Neural cell (in vitro differentiated cells): Measurements from ENCODE around the gene DTD1.

Experiments
- EP300 ChIP-seq: fragments of 450-650 bp; conservative IDR thresholded peaks from 2 replicates; pipeline ENCODE4 v1.6.1; 2014; ENCODE audit warnings: antibody characterized with exemption, mild to moderate bottlenecking, moderate library complexity; ENCODE audit not compliant: poor library complexity, severe bottlenecking
- EZH2 ChIP-seq: fragments of 200-600, 300-800 bp; shearing (Covaris generic), sonication (generic); IDR thresholded peaks from 2 replicates; pipeline ENCODE4 v1.6.1; 2014; ENCODE audit warnings: antibody characterized with exemption, low read length, borderline replicate concordance, mild to moderate bottlenecking; ENCODE audit not compliant: insufficient read depth, poor library complexity, severe bottlenecking
- POLR2AphosphoS5 ChIP-seq: IDR thresholded peaks from 2 replicates; pipeline ENCODE4 v1.6.1; 2012
- TF ChIP-seq, protein P1 (sequence below): fragments of 450-650 bp; IDR thresholded peaks from 2 replicates; pipeline ENCODE4 v1.5.1; 2014; ENCODE audit warnings: antibody characterized with exemption, mild to moderate bottlenecking, moderate library complexity; ENCODE audit not compliant: poor library complexity, severe bottlenecking
- TF ChIP-seq, protein P2 (sequence below): IDR thresholded peaks from 2 replicates; pipeline ENCODE4 v1.6.1; 2012; ENCODE audit warnings: borderline replicate concordance

DNA sequence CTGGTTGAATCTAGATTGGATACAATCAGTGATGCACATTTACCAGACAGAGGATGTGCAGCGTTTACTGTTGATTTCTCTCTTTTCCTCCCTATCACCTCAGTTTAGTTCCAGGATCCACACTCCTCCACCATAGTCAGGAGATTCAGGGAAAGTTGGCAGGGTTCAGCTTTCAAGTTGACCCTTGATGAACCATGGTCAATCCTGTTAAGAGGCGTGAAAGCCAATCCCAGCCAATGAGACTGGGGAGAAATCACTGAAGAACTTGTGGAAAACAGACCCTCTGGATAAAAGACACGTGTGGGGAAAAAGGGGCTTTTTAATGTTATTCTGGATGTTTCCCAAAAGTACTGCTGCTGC, 206.6 kb downstream of the DTD1 start:
- TF ChIP-seq, protein P1, sequence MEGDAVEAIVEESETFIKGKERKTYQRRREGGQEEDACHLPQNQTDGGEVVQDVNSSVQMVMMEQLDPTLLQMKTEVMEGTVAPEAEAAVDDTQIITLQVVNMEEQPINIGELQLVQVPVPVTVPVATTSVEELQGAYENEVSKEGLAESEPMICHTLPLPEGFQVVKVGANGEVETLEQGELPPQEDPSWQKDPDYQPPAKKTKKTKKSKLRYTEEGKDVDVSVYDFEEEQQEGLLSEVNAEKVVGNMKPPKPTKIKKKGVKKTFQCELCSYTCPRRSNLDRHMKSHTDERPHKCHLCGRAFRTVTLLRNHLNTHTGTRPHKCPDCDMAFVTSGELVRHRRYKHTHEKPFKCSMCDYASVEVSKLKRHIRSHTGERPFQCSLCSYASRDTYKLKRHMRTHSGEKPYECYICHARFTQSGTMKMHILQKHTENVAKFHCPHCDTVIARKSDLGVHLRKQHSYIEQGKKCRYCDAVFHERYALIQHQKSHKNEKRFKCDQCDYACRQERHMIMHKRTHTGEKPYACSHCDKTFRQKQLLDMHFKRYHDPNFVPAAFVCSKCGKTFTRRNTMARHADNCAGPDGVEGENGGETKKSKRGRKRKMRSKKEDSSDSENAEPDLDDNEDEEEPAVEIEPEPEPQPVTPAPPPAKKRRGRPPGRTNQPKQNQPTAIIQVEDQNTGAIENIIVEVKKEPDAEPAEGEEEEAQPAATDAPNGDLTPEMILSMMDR = no peak
- TF ChIP-seq POLR2AphosphoS5 = no peak
- no peak for TF ChIP-seq EP300
- TF ChIP-seq EZH2 = no peak
- TF ChIP-seq, protein P2, sequence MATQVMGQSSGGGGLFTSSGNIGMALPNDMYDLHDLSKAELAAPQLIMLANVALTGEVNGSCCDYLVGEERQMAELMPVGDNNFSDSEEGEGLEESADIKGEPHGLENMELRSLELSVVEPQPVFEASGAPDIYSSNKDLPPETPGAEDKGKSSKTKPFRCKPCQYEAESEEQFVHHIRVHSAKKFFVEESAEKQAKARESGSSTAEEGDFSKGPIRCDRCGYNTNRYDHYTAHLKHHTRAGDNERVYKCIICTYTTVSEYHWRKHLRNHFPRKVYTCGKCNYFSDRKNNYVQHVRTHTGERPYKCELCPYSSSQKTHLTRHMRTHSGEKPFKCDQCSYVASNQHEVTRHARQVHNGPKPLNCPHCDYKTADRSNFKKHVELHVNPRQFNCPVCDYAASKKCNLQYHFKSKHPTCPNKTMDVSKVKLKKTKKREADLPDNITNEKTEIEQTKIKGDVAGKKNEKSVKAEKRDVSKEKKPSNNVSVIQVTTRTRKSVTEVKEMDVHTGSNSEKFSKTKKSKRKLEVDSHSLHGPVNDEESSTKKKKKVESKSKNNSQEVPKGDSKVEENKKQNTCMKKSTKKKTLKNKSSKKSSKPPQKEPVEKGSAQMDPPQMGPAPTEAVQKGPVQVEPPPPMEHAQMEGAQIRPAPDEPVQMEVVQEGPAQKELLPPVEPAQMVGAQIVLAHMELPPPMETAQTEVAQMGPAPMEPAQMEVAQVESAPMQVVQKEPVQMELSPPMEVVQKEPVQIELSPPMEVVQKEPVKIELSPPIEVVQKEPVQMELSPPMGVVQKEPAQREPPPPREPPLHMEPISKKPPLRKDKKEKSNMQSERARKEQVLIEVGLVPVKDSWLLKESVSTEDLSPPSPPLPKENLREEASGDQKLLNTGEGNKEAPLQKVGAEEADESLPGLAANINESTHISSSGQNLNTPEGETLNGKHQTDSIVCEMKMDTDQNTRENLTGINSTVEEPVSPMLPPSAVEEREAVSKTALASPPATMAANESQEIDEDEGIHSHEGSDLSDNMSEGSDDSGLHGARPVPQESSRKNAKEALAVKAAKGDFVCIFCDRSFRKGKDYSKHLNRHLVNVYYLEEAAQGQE = no peak
